ENCODE measurements around the gene C10orf71. TPM values are rescaled to one million over a fixed set of nuclear protein-coding genes. Genes with fewer than 3 reads are reported as not detected.

The C10orf71 gene
- total RNA-seq, 1 experiment from 2014 or later = not detected

GRCh38 chr10:49367600-49367999 is 68.6 kb downstream of the C10orf71 start:
- POLR2A ChIA-PET = no interaction called here
- no peak for DNase-seq
- Histone ChIP-seq H3K4me1 (no peaks in the 10 kb centered on the region), H3K4me3 (ENCODE audit: low read depth, low read length) (no peak overlapping the region), H3K9me3 (no peaks in the 10 kb centered on the region), H3K36me3 (ENCODE audit: control insufficient read depth, insufficient read depth, low read length) (no peaks in the 10 kb centered on the region), H3K27me3 (replicated peaks; ENCODE audit: control insufficient read depth, insufficient read depth, low read length) (no peaks in the 10 kb centered on the region)
- intact Hi-C loops (cut with micrococcal nuclease; ENCODE audit: unreplicated experiment) = no loop called here
- CTCF ChIA-PET = no interaction called here
- H3K36me3 Mint-ChIP-seq (ENCODE audit: insufficient read depth, unreplicated experiment) = no peaks in the 10 kb centered on the region
- no peaks in the 10 kb centered on the region for H3K9me3 Mint-ChIP-seq (ENCODE audit: unreplicated experiment)
- H3K4me1 Mint-ChIP-seq (ENCODE audit: low read depth, unreplicated experiment) = no peaks in the 10 kb centered on the region
- no peak overlapping the region for H3K4me3 Mint-ChIP-seq (ENCODE audit: unreplicated experiment)
- no TSS peak for BruUV-seq (replicated peaks)
- no peak overlapping the region for H3K27ac Mint-ChIP-seq (ENCODE audit: unreplicated experiment)
- H3K27me3 Mint-ChIP-seq (ENCODE audit: insufficient read depth, unreplicated experiment) = peaks cover 13% of the 10 kb centered on the region
- TF ChIP-seq, protein P1, sequence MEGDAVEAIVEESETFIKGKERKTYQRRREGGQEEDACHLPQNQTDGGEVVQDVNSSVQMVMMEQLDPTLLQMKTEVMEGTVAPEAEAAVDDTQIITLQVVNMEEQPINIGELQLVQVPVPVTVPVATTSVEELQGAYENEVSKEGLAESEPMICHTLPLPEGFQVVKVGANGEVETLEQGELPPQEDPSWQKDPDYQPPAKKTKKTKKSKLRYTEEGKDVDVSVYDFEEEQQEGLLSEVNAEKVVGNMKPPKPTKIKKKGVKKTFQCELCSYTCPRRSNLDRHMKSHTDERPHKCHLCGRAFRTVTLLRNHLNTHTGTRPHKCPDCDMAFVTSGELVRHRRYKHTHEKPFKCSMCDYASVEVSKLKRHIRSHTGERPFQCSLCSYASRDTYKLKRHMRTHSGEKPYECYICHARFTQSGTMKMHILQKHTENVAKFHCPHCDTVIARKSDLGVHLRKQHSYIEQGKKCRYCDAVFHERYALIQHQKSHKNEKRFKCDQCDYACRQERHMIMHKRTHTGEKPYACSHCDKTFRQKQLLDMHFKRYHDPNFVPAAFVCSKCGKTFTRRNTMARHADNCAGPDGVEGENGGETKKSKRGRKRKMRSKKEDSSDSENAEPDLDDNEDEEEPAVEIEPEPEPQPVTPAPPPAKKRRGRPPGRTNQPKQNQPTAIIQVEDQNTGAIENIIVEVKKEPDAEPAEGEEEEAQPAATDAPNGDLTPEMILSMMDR (IDR thresholded peaks at IDR 0.05; ENCODE audit: insufficient read depth in 1 of 2, low read depth in 1 of 2, low read length in 1 of 2, severe bottlenecking in 1 of 2, unreplicated experiment in 1 of 2) = no peak

DNA sequence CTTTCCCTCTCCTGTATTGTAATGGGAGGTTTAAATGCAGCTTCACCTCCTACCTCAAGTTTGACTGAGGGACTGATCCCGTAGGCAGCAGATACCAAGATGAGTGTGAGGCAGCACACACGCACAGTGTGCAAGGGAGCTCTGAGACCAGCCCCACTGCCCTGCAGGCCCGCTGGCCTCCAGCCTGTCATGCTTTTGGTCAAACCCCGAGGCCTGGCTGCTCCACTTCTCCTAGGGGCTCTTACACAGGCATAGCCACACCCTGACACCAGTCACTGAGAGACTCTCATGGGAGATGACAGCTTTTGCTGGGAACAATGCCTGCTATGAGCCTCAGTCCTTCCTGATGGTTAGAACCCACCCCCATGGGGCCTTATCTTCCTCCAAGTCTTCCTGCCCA is 69.3 kb downstream of the C10orf71 start:
- ChIA-PET CTCF (no interaction called here), POLR2A (no interaction called here)
- H3K36me3 ChIP-seq (ENCODE audit: control insufficient read depth, insufficient read depth, low read length) = no peaks in the 10 kb centered on the region
- no TSS peak for BruUV-seq (replicated peaks)
- TF ChIP-seq, protein P1 (IDR thresholded peaks at IDR 0.05; ENCODE audit: insufficient read depth in 1 of 2, low read depth in 1 of 2, low read length in 1 of 2, severe bottlenecking in 1 of 2, unreplicated experiment in 1 of 2) = no peak
- intact Hi-C loops (cut with micrococcal nuclease; ENCODE audit: unreplicated experiment) = no loop called here
- no peaks in the 10 kb centered on the region for H3K4me1 ChIP-seq
- no peak for DNase-seq
- H3K4me3 ChIP-seq (ENCODE audit: low read depth, low read length) = no peak overlapping the region
- no peaks in the 10 kb centered on the region for H3K36me3 Mint-ChIP-seq (ENCODE audit: insufficient read depth, unreplicated experiment)
- H3K4me3 Mint-ChIP-seq (ENCODE audit: unreplicated experiment) = no peak overlapping the region
- H3K27me3 Mint-ChIP-seq (ENCODE audit: insufficient read depth, unreplicated experiment) = peaks cover 16% of the 10 kb centered on the region
- no peaks in the 10 kb centered on the region for H3K27me3 ChIP-seq (replicated peaks; ENCODE audit: control insufficient read depth, insufficient read depth, low read length)
- H3K27ac Mint-ChIP-seq (ENCODE audit: unreplicated experiment) = no peak overlapping the region
- H3K4me1 Mint-ChIP-seq (ENCODE audit: low read depth, unreplicated experiment) = no peaks in the 10 kb centered on the region
- H3K9me3 Mint-ChIP-seq (ENCODE audit: unreplicated experiment) = no peaks in the 10 kb centered on the region
- no peaks in the 10 kb centered on the region for H3K9me3 ChIP-seq

DNA sequence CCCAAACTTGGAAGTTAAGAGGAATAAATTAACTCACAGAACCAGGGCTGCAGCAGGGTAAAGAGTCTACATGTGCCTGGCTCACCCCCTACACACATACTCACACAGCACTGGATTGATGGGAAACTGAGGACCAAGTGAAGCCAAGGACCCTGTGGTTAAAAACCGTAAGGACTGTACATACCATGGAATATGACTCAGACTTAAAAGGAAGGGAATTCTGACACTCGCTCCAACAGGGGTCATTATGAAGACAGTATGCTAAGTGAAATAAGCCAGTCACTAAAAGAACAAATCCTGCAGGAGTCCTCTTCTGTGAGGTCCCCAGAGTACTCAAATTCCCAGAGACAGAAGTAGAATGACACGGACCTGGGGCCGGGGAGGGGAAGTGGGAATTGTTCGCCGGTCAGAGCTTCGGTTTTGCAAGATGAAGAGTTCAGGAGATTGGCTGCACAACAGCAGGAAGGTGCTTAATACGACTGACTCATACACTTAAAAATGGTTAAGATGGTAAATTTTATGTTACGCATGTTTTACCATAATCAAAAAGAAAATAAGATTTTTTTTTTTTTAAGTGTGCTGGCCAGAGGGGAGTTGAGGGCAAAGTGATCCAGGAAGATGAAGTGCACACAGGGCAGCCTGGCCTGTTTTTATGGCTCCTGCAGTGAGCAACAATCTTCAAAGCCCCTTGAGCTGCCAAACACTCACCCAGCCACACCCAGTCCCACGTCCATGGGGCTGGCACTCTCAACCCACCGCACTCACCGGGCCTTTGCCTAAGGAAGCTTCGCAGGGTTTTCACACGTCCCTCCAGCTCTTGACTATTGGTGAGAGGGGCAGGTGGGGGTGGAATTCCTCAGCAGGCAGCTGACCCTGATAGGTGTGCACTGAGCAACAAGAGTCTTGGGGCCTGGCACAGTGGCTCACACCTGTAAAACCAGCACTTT is 70.5 kb downstream of the C10orf71 start:
- Histone ChIP-seq H3K4me3 (ENCODE audit: low read depth, low read length) (no peak overlapping the region), H3K27me3 (replicated peaks; ENCODE audit: control insufficient read depth, insufficient read depth, low read length) (no peaks in the 10 kb centered on the region), H3K36me3 (ENCODE audit: control insufficient read depth, insufficient read depth, low read length) (no peaks in the 10 kb centered on the region), H3K4me1 (no peaks in the 10 kb centered on the region), H3K9me3 (no peaks in the 10 kb centered on the region)
- intact Hi-C loops (cut with micrococcal nuclease; ENCODE audit: unreplicated experiment) = no loop called here
- ChIA-PET POLR2A (no interaction called here), CTCF (no interaction called here)
- DNase-seq = no peak
- BruUV-seq (replicated peaks) = no TSS peak
- H3K27me3 Mint-ChIP-seq (ENCODE audit: insufficient read depth, unreplicated experiment) = peaks cover 15% of the 10 kb centered on the region
- H3K4me3 Mint-ChIP-seq (ENCODE audit: unreplicated experiment) = no peak overlapping the region
- no peaks in the 10 kb centered on the region for H3K36me3 Mint-ChIP-seq (ENCODE audit: insufficient read depth, unreplicated experiment)
- H3K4me1 Mint-ChIP-seq (ENCODE audit: low read depth, unreplicated experiment) = no peaks in the 10 kb centered on the region
- TF ChIP-seq, protein P1 (IDR thresholded peaks at IDR 0.05; ENCODE audit: insufficient read depth in 1 of 2, low read depth in 1 of 2, low read length in 1 of 2, severe bottlenecking in 1 of 2, unreplicated experiment in 1 of 2) = no peak
- no peaks in the 10 kb centered on the region for H3K9me3 Mint-ChIP-seq (ENCODE audit: unreplicated experiment)
- H3K27ac Mint-ChIP-seq (ENCODE audit: unreplicated experiment) = no peak overlapping the region

Measured in Caco-2 (cell line).